NCI-H2196 treated with DMSO at 0.1 percent for 48 hours (cell line): Measurements from ENCODE around the gene PPARA.
"Not testable (repeated sequence)": the region's sequence is repeated elsewhere in the genome, so short reads cannot be mapped to it uniquely, and the experiment has no call there.

Experiments
- DNase-seq: peaks from one replicate; lab custom pipeline; 2025; ENCODE audit not compliant: unreplicated experiment; lab: John Stamatoyannopoulos, UW

PPARA gene

DNA sequence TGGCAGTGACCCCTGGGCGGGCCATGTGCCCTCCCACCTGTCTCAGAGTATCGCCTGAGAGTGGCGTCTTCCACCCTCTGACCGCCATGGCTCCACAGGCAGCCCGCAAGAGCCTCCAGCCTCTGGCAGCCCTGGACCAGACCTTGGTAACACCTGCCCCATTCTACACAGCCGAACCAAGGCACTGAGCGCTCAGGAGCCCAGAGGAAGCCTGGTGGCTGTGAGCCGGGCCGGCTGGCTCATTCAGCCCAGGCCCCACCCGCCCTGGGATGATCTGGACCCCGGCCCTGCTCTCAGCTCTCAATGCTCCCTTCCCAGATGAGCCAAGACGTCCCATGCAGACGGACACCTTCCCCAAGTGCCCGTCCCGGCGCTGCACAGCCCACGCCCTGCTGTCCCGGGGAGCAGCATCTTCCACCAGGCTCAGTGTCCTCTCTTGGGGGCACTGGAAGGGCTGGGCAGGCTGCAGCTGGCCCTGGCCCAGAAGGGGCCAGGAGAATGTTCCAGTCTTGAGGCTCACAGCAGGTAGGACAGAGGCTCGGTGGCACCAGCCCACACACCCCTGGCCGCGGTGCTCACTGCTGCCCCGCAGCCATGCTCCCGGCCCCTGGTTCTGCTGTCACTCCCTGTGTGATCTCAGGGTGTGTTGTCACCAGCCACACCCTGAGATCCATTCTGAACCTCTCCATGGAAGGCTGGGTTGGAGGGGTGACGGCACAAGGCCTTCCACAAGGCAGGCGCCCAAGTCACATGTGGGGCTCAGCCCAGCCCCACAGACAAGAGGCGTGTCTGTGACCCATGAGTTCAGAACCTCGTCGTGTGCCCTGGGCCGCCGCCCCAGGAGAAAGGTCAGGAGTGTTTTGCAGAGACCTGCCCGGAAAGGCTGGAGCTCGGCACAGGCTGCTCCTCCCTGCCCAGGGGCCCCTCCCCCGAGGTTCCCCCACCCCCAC is 24.2 kb upstream of the PPARA start:
- no peak for DNase-seq

- no peak for DNase-seq
Measured at GRCh38 chr22:46126853-46127385, 23.4 kb upstream of the PPARA start.

- no peak for DNase-seq
Measured at GRCh38 chr22:46127556-46127955, 22.8 kb upstream of the PPARA start.

GRCh38 chr22:46128606-46129005 is 21.7 kb upstream of the PPARA start:
- DNase-seq, result no peak

DNA sequence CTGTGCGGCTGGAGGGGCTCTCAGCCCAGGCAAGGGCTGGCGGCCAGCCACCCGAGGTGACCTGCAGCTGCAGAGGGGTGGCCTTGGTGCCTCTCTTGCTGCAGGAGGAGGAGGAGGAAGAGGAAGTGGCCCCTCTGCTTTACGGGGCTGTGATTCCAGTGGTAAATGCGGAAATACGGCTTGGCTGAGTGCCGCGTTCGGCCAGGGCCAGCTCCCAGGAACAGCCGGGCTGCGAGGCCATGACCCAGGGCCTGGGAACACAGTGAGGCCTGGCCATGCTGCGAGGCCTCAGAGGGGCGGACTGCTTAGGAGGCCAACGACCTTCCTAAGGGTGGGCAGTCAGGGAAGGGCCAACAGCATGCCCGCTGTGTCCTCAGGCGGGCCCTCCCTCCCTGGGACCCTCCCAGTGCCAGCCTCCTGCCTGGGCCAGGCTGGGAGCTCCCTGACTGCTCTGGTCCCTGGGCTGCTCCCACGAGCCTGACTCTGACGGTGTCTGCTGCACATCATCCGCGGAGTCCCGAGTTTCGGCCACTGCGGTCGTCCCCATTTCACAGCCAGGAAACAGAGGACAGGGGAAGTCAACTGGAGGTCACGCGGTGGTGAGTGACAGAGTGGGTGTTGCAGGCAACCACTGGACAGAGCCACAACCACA is 20.8 kb upstream of the PPARA start:
- DNase-seq, result no peak

DNA sequence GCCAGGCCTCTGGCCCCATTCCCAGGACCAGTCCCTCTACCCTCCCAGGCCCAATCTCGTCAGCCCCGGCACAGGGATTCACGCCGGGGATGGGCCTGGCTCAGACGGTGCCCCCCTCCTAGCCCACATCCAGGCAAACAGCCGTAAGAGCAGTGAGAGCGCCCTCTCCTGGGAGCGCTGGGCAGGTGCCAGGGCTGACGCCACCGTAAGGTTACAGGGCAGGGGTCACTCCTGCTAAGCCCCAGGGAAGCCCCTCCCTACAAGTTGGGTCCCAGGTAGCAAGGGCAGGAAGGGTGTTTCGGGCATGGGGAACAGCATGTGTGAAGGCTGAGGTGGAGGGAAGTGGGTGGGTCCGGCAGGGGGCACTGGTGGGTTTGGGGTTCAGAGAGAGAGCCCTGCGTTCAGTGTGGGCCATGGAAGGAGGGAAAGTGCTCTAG is 19.2 kb upstream of the PPARA start:
- DNase-seq, result no peak

DNA sequence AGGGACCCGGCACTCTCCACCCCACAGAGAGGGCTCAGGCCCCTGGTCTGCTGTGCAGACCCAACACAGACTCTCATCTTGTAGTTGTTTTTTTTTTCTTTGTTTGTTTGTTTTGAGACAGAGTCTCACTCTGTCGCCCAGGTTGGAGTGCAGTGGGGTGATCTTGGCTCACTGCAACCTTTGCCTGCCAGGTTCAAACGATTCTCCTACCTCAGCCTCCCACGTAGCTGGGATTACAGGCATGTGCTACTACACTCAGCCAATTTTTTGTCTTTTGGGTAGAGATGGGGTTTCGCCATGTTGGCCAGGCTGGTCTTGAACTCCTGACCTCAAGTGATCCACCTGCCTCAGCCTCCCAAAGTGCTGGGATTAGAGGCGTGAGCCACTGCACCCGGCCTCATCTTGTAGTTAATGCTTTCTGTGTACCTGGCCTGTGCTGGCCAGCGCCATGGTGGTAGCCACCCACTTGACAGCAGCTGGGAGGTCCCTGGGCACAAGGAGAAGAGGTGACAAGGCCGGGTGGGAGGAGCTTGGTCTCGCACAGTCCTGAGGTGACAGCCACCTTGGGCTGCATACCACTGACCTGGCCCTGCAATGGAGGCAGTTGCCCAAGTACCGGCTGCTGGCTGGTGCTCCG is 18.0 kb upstream of the PPARA start:
- not testable (repeated sequence) for DNase-seq

DNA sequence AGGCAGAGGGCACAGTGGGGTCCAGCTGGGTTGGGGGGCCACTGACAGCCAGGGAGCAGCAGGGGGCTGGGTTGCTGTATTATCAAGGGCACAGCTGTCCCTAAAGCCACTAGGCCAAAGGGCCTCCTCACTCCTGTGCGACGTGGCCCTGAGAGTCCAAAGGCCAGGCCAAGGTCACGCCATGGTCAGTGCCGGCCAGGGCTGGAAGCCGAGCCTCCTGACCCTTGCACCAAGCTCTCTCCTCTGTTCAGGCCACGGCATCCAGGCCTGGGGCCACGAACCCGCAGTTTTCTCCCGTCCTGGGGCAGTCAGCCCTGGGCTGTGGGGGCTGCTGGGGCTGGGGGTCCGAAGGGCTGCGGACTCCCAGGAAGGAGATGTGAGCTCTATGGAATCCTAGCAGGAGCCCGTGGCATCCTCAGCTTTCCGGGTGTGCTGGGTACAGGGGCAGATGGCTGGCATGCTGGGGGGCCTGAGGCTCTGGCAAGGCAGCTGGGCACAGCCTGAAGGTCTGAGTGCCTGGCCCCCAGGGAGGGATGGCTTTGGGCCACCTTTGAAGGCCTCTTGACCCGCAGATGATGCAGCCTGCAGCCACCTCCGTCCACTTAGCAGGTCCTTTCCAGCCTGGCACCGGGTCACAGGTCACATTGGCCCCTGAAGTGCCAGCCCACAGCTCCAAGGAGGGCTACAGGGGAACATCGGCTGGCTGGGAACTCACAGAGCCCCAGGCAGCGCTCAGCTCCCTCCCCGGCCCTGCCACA is 17.3 kb upstream of the PPARA start:
- DNase-seq, result no peak

GRCh38 chr22:46133588-46133855 is 16.8 kb upstream of the PPARA start:
- DNase-seq, result no peak

- DNase-seq, result no peak
Measured at GRCh38 chr22:46134111-46134705, 16.1 kb upstream of the PPARA start.

DNA sequence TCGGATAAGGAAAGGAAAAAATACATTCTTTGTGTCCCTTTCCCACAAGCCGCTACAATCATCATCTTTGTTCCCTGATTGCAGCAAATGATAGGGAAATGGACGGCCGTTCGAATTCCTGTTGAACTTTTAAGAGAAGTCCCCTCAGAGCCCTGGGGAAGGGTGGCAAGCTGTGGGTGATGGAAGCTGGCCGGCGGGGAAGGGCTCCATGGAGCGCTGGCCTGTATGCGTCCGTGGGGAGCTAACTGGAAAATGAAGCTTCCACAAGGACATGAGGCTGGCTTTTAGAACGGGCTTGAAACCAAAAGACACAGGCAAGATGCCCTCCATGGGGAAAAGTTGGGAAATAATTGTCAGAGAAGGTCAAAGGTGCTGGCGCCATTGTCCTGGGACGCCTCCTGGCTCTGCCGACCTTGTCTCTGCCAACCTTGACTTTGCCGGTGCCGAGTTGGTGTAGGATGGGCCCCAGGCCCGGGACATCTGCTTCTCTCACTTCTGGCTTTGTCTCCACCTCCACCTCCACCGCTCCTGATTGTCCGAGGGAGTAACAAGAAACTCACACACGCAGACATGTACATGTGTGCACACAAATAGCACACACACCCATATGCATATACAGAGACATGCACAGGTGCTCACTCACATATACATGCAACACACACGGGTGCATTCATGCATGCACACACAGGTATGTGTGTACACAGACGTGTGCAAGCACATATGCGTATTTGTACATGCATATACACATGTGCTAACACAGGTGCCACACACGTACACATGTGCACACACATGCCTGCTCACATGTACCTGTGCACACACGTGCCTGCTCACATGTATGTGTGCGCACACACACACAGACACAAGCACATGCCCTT is 14.5 kb upstream of the PPARA start:
- DNase-seq, result no peak

GRCh38 chr22:46136486-46137217 is 13.7 kb upstream of the PPARA start:
- DNase-seq, result no peak

DNA sequence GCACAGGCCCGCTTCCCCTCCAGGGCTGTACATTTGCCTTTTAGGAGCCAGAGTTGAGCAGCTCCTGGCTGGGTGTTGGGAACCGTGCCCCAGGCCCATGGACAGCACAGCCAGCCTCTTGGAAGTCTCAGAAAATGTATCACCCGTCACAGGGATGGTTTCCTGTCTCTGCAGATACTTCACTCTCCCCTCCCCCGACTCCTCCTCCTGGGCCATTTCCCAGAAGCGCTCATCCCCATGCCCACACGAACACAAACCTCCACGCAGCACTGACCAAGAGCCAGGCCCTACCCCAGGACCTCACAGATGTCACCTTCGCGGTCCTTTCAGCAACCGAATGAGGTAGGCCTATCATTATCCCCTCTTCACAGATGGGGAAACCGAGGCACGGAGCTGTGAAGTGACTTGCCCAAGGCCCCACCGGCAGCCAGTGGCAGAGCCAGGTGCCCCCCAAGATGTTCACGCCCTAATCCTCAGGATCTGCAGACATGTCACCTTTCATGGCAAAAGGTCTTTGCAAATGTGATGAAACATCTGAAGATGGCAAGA is 13.0 kb upstream of the PPARA start:
- no peak for DNase-seq

GRCh38 chr22:46138058-46138797 is 12.1 kb upstream of the PPARA start:
- DNase-seq, result no peak

- DNase-seq, result not testable (repeated sequence)
Measured at GRCh38 chr22:46139417-46139816, 10.9 kb upstream of the PPARA start.

GRCh38 chr22:46139895-46140350 is 10.4 kb upstream of the PPARA start:
- no peak for DNase-seq

GRCh38 chr22:46140989-46141928 is 9.1 kb upstream of the PPARA start:
- no peak for DNase-seq
